ENCODE measurements around the gene SURF1.
"Not testable (repeated sequence)": the region's sequence is repeated elsewhere in the genome, so short reads cannot be mapped to it uniquely, and the experiment has no call there.

Gene SURF1

DNA sequence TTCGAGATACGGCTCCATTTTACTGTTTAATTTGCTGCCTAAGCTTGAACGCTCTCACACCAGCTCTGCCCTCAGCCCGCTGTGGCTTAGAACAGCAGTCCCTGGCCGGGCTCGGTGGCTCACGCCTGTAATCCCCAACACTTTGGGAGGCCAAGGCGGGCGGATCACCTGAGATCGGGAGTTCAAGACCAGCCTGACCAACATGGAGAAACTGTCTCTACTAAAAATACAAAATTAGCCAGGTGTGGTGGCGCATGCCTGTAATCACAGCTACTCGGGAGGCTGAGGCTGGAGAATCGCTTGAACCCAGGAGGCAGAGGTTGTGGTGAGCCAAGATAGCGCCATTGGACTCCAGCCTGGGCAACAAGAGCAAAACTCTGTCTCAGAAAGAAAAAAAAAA is 21.0 kb upstream of the SURF1 start:
- Mint-ChIP-seq H3K4me1 (peaks cover 13% of the 10 kb centered on the region), H3K4me3 (peak overlapping the region; percentile 39)
- H3K27ac Mint-ChIP-seq; DNase-seq (ENCODE audit: low spot score in 2 of 2); H3K36me3 Mint-ChIP-seq; ATAC-seq (ENCODE audit: low read depth); H3K27me3 Mint-ChIP-seq; H3K9me3 Mint-ChIP-seq: not testable (repeated sequence)

DNA sequence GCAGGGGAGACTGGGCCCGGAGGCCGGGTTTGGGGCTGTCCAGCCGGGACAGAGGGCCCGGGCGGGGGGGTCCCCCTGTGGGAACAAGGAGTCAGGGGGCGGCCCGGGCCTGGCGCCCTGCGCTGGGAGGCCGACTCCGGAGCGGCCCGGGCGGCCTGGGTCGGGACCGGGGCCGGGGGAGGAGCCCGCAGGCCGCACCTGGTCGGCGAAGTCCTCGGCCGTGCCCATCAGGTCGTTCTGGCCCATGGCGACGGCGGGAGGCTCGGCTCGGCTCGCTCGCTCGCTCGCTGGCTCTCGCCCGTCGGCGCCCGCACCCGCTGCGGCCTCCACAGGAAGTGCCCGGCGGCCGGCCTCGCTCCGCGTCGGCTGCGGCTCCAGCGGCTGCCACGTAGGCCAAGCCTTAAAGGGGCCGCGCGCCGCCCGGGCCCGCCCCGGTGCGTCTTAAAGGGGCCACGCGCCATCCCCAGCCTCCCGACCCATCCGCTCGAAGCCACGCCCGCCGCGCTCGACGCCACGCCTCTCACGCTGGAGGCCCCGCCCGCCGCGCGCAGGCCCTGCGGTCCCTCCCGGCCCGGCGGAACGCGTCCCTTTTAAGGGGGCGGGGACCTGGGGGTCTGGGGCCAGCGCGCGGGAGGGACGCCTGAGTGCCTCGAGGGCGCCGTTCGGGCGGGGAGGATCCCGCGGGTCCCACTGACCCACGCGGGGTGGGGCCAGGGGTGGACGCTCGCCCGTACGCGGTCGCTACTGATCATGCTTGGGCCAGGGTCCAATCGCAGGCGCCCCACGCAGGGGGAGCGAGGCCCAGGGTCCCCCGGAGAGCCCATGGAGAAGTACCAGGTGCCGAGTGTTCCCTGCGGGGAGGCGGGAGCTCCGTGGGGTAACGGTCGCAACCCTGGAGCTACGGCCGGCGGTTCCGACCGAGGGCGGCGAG is 19.7 kb upstream of the SURF1 start, which contains the start of the genes STKLD1 and SURF4:
Gene STKLD1, plus strand, starts transcription at position 643 of the 931 bp plus-strand sequence. Its CDS starts 108 bp downstream, at position 751.
Gene SURF4, minus strand, starts transcription at position 337 of the 931 bp plus-strand sequence. Its CDS starts 91 bp downstream, at position 246.
- DNase-seq (ENCODE audit: low spot score in 2 of 2), result peak; percentile 95 to 96
- Mint-ChIP-seq H3K4me1 (peaks cover 24% of the 10 kb centered on the region), H3K27me3 (no peaks in the 10 kb centered on the region), H3K36me3 (no peaks in the 10 kb centered on the region), H3K27ac (peak within 1 kb of the TSS; percentile 90), H3K9me3 (no peaks in the 10 kb centered on the region), H3K4me3 (peak within 1 kb of the TSS; percentile 95)
- peak; percentile 97 for ATAC-seq (ENCODE audit: low read depth)

DNA sequence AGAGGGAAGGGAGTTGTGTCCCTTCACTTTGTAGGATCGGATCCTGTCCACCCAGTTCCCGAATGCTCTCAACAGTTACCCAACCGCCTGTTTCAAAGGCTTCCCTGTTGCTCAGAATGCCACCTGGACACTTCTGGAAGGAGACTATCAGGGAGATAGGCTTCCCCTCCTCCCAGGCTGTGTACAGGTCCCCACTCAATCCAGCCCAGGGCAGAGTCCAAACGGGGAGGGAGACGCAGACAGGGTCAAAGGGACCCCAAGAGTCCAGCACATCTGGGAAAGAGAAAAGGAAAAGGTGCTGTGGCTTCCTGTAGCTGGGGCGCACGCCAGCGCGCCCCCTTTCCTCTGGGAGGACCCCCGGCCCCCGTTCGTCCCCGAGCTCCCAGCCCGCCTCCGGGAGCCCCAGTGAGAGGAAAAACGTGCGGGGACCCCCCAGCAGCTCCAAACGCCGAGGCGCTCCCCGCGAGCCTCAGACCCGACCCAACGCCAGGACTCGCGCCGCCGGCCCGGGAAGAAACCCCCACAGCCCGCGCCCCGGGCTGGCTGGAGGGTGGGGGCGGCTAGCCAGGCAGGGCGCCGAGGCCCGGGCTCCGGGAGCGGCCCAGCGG is 18.9 kb upstream of the SURF1 start:
- peaks cover 3% of the 10 kb centered on the region for H3K36me3 Mint-ChIP-seq
- peak; percentile 5 for ATAC-seq (ENCODE audit: low read depth)

DNA sequence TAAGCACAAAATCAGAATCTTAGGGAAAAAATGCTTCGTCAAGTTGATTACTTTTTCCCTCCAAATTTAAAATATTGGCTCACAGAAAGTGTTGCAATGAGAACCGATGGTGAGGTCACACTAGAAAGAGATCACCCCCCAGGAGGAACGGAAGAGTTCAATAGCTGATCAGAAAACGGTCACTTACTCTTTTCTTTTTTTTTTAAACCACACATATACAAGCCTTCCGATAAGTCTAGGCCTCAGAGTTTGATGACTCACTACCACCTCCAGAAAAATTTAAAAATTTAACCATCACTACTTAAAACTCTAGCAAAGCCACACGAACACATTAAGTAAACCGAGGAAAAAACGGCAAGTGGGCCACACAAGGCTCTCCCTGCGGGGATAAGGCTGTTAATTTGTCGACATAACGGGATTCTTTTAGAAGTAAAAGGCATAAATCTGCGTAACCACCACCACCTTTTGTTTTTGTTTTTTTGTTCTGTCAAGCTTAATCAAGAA is 18.4 kb upstream of the SURF1 start:
- H3K9me3 Mint-ChIP-seq, result no peaks in the 10 kb centered on the region
- ATAC-seq (ENCODE audit: low read depth), result no peak
- peak overlapping the region; percentile 90 for H3K27ac Mint-ChIP-seq
- peaks cover 6% of the 10 kb centered on the region for H3K36me3 Mint-ChIP-seq
- H3K4me3 Mint-ChIP-seq, result peak overlapping the region; percentile 95
- no peak for DNase-seq (ENCODE audit: low spot score in 2 of 2)
- no peaks in the 10 kb centered on the region for H3K27me3 Mint-ChIP-seq
- H3K4me1 Mint-ChIP-seq, result peaks cover 36% of the 10 kb centered on the region

More for the DNA sequence above, 18.9 kb upstream of the SURF1 start:
- peaks cover 32% of the 10 kb centered on the region for H3K4me1 Mint-ChIP-seq
- no peak for DNase-seq (ENCODE audit: low spot score in 2 of 2)
- peak overlapping the region; percentile 95 for H3K4me3 Mint-ChIP-seq
- H3K27me3 Mint-ChIP-seq, result no peaks in the 10 kb centered on the region
- H3K27ac Mint-ChIP-seq, result peak overlapping the region; percentile 90
- no peaks in the 10 kb centered on the region for H3K9me3 Mint-ChIP-seq

DNA sequence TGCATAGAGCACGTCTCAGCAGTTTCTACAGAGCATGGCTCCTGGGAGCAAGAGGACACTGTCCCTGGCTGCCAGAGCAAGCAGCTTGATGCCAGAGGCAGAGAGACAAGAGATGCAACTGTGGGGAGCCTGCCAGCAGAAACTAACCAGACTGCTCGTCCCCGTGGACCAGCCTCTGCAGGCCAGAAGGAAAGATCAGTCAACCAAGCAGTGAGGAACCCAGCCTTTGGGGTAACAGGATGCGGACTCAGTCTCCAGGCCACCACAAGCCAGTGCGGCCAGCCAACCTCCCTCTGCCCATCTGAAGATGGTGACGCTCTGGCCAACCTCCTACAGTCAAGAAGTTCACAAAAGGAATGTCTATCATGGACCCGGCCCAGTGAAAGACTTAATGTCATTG is 15.9 kb upstream of the SURF1 start:
- no peaks in the 10 kb centered on the region for H3K27me3 Mint-ChIP-seq
- H3K9me3 Mint-ChIP-seq, result no peaks in the 10 kb centered on the region
- H3K36me3 Mint-ChIP-seq, result peaks cover 8% of the 10 kb centered on the region
- peak overlapping the region; percentile 17 for H3K4me3 Mint-ChIP-seq
- peaks cover 46% of the 10 kb centered on the region for H3K4me1 Mint-ChIP-seq
- H3K27ac Mint-ChIP-seq, result no peak overlapping the region
- no peak for DNase-seq (ENCODE audit: low spot score in 2 of 2)
- no peak for ATAC-seq (ENCODE audit: low read depth)

DNA sequence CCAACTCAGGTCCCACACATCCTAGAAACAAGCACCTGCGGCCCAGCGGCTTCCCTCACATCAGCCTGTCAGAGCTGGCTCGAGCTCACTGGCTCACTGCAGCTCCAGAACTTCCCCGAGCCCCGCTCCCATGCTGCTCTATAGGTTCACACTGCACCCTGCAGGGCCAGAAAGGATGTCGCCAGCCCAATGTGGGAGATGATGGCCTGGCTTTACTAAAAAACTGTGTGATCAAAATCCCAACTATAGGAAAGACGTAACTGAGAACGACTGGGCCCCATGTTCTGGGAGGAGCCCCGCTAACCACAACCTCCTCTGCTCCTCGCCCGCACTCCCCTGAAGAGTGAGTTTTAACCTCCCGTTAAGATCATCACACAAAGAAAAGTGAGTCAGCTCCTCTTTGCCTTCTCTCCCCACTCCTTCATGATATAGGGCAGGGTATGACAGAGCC is 15.0 kb upstream of the SURF1 start:
- Mint-ChIP-seq H3K36me3 (peaks cover 8% of the 10 kb centered on the region), H3K27ac (peak overlapping the region; percentile 76), H3K27me3 (no peaks in the 10 kb centered on the region), H3K4me3 (peak overlapping the region; percentile 45), H3K9me3 (no peaks in the 10 kb centered on the region), H3K4me1 (peaks cover 46% of the 10 kb centered on the region)
- no peak for DNase-seq (ENCODE audit: low spot score in 2 of 2)
- no peak for ATAC-seq (ENCODE audit: low read depth)

DNA sequence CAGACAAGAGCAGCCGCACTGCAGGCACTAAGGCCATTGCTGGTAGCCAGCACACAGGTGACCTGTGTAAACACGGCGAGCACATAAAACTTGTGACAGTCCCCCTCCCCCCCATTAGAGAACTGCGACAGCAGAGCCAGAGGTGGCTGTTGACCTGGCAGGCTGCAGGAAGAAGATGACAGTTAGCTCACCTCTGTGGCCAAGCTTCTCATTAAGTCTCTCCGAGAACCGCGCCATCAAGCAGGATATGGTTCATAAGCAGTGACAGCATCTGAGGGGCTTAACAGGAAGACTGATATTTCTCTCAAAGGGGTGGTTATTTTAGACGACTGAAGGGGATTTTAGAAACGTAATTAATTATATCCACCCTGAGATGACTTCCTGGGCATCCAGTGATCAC is 14.4 kb upstream of the SURF1 start:
- ATAC-seq (ENCODE audit: low read depth), result peak; percentile 38
- Mint-ChIP-seq H3K36me3 (peaks cover 9% of the 10 kb centered on the region), H3K27me3 (no peaks in the 10 kb centered on the region), H3K9me3 (no peaks in the 10 kb centered on the region), H3K27ac (peak overlapping the region; percentile 76), H3K4me1 (peaks cover 46% of the 10 kb centered on the region), H3K4me3 (peak overlapping the region; percentile 6)
- no peak for DNase-seq (ENCODE audit: low spot score in 2 of 2)

DNA sequence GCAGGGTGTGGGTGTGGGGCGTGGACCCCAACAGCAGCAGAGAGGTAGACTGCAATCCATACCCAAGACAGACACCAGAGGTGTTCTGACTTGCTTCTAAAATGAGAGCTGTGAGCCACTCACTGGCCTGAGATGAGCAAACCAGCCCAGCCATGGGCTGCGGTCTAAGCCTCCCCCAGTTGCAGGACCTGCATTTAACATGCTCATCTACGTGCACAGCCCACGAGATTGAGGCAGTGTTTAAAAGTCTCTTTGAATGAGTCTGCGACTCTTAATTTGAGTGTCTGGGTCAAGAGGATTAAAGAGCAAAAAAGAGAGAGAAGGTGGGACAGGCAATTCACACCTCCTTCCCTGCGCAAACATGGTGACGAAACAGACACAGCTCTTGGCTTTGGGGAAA is 13.6 kb upstream of the SURF1 start:
- no peaks in the 10 kb centered on the region for H3K27me3 Mint-ChIP-seq
- ATAC-seq (ENCODE audit: low read depth) (no peak), DNase-seq (ENCODE audit: low spot score in 2 of 2) (no peak)
- peaks cover 10% of the 10 kb centered on the region for H3K36me3 Mint-ChIP-seq
- no peak overlapping the region for H3K4me3 Mint-ChIP-seq
- peak overlapping the region; percentile 36 for H3K27ac Mint-ChIP-seq
- no peaks in the 10 kb centered on the region for H3K9me3 Mint-ChIP-seq
- peaks cover 43% of the 10 kb centered on the region for H3K4me1 Mint-ChIP-seq

DNA sequence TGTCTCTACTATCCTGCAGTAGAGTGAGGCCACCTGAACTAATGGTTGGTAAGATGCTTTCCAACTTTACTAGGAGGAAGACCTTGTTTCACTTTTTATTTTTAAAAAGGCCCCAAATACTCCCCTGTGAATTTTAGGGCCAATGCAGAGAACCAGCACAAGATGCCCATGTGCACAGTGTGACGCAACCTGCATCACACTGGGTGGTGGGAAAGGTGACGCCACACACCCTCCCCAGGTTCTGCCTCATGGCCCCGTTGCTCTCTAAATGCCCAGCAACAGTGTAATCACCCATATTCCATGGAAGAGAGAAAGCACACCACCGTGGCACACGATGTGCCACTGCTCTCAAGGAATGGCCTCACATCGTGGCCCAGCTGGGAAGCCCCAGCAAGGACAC is 13.1 kb upstream of the SURF1 start:
- peak overlapping the region; percentile 36 for H3K27ac Mint-ChIP-seq
- H3K9me3 Mint-ChIP-seq, result no peaks in the 10 kb centered on the region
- peaks cover 10% of the 10 kb centered on the region for H3K36me3 Mint-ChIP-seq
- peaks cover 38% of the 10 kb centered on the region for H3K4me1 Mint-ChIP-seq
- no peak overlapping the region for H3K4me3 Mint-ChIP-seq
- H3K27me3 Mint-ChIP-seq, result no peaks in the 10 kb centered on the region
- DNase-seq (ENCODE audit: low spot score in 2 of 2), result no peak
- no peak for ATAC-seq (ENCODE audit: low read depth)

DNA sequence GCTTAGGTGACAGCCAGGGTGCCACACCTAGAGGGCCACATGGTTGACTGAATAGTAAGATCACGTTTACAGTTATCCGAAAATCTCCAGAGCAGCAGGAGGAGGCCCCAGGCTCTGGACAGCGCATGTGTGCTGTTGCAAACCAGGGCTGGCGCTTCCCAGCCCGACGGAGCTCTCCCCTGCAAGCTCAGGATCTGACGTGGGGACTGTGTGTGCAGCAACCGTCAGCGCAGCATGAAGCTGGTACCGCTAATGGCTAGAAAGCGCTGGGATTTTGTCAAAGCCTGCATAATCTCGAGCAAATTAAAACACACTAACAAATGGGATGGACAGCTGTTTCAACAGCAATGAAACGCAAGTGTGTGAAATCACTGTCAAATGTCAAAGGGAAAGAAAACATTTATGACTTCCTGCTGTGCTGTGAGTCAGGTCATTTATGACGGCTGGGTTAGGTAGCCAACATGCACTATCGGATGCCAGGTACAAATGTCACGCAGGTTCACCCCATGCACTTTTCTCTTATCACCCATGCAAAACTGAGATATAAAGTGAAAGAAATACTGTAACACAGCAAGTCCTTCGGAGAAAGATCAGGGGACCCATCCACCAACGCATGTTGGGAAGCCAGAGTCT is 12.1 kb upstream of the SURF1 start:
- Mint-ChIP-seq H3K27me3 (no peaks in the 10 kb centered on the region), H3K36me3 (peaks cover 19% of the 10 kb centered on the region), H3K4me3 (no peak overlapping the region), H3K4me1 (peaks cover 38% of the 10 kb centered on the region), H3K9me3 (no peaks in the 10 kb centered on the region), H3K27ac (no peak overlapping the region)
- no peak for DNase-seq (ENCODE audit: low spot score in 2 of 2)
- ATAC-seq (ENCODE audit: low read depth), result no peak

DNA sequence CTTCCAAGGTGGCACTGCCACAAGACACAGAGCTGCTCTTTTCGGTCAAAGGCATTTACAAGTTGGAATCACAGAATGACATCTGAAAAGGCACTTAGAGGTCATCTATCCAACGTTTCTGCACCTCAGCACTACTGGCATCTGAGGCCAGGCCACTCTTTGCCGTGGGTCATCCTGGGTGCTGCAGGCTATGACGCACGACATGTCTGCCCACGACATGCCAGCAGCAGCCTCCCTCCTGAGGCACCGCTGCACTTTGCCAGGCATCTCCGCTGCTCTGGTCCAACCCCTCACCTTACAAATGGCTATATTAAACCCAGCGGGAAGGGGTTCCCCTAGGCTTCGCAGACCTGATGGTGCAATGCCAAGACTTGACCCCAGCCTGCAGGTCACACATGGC is 11.5 kb upstream of the SURF1 start:
- Mint-ChIP-seq H3K4me1 (peaks cover 38% of the 10 kb centered on the region), H3K27ac (no peak overlapping the region), H3K9me3 (no peaks in the 10 kb centered on the region), H3K4me3 (no peak overlapping the region), H3K27me3 (no peaks in the 10 kb centered on the region), H3K36me3 (peaks cover 21% of the 10 kb centered on the region)
- no peak for ATAC-seq (ENCODE audit: low read depth)
- DNase-seq (ENCODE audit: low spot score in 2 of 2), result no peak

DNA sequence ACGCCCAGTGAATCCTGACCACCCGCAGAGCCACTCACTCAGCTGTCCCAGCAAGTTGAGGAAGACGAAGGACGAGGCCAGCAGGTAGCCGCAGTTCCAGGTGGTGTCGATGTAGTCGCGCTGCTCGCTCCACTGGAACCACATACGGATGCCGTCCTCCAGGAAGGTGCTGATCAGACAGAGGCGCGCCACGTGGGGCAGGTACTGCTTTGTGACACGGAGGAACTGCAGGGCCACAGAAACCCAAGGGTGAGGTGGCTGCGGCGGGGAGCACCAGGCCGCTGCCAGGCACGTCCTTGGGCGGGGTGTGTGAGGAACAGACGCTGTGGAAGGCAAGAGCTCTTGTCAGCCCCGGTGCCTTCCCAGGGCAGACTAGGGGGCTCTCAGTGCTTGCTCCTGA is 10.9 kb upstream of the SURF1 start:
- no peak for ATAC-seq (ENCODE audit: low read depth)
- H3K9me3 Mint-ChIP-seq, result no peaks in the 10 kb centered on the region
- no peak overlapping the region for H3K27ac Mint-ChIP-seq
- no peak for DNase-seq (ENCODE audit: low spot score in 2 of 2)
- H3K4me1 Mint-ChIP-seq, result peaks cover 32% of the 10 kb centered on the region
- H3K4me3 Mint-ChIP-seq, result no peak overlapping the region
- no peaks in the 10 kb centered on the region for H3K27me3 Mint-ChIP-seq
- peaks cover 23% of the 10 kb centered on the region for H3K36me3 Mint-ChIP-seq

DNA sequence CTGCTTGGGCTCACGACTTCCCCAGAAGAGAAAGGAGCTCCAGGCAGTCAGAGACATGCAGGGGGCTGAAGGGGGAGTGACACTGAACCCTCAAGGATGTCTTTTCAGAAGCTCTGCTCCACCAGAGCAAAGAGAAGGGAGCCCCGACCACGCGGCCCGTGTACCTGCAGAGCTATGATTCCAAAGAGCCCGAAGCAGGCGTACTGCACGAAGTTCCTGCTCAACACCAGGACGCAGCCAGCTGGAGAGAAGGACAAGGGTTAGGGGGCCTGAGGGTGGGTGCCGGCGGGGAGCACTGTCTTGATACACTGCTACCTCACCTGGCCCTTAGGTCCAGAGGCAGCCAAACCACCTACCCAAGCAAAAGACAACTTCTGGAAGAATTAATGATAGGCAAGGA is 10.1 kb upstream of the SURF1 start:
- Mint-ChIP-seq H3K4me3 (no peak overlapping the region), H3K9me3 (no peaks in the 10 kb centered on the region), H3K27me3 (no peaks in the 10 kb centered on the region), H3K36me3 (peaks cover 25% of the 10 kb centered on the region), H3K27ac (no peak overlapping the region), H3K4me1 (peaks cover 26% of the 10 kb centered on the region)
- ATAC-seq (ENCODE audit: low read depth), result no peak
- no peak for DNase-seq (ENCODE audit: low spot score in 2 of 2)

All from memory B cell (primary cell).